Activated T-cell treated with anti-CD3 and anti-CD28 coated beads, Interleukin-2, amount 50 U/mL, for 4 hours (primary cell): ENCODE measurements around the gene MARVELD3. TPM values are rescaled to one million over a fixed set of nuclear protein-coding genes. Genes with fewer than 3 reads are reported as not detected.

ENCODE experiments used
- ATAC-seq, 2 donors: fragments of 200-7000 bp; cut with Tn5 transposase; one replicate each; pipeline ENCODE4 v1.10.0; 2021
- DNase-seq: peaks from one replicate; pipeline ENCODE4 v3.0.0-alpha.2; 2020
- H3K27me3 Mint-ChIP-seq: one replicate; pipeline ENCODE4 v1.8.0; 2021; ENCODE audit warnings: low read depth, mixed read lengths
- H3K36me3 Mint-ChIP-seq: one replicate; pipeline ENCODE4 v1.8.0; 2022; ENCODE audit warnings: mixed read lengths; ENCODE audit not compliant: insufficient read depth
- H3K4me1 Mint-ChIP-seq: one replicate; pipeline ENCODE4 v1.8.0; 2021; ENCODE audit warnings: low read depth, mixed read lengths
- H3K4me3 Mint-ChIP-seq: one replicate; pipeline ENCODE4 v1.8.0; 2021; ENCODE audit warnings: mild to moderate bottlenecking, moderate library complexity, mixed read lengths
- H3K9me3 Mint-ChIP-seq: one replicate; pipeline ENCODE4 v1.8.0; 2021; ENCODE audit warnings: mixed read lengths
- total RNA-seq, 3 donors: library from RNA; stranded (reverse); gene quantifications; one replicate each; pipeline ENCODE4 v1.2.1, GENCODE V29; 2021

Gene MARVELD3
- total RNA-seq, 3 donors from 2014 or later = 0.05 to 0.11 TPM; not detected in 1

DNA sequence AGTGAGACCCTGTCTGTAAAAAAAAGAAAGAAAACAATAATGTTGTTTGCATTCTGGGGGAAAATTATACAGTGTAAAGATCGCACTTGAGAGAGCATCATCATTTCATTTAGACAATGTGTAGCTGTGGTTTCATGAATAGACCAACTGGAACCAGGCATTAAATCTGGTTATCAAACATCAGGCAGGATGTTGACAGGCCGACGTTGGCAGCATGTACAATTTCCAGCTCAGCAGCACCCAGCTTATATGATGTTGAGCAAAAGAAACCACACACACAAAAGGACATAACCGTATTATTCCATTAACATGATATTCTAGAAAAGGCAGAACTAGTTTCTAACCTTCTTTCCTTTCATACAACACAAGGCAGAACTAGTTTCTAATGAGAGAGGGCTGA, 5.8 kb downstream of the MARVELD3 start:
- ATAC-seq (no peak), DNase-seq (no peak)
- Mint-ChIP-seq H3K27me3 (peaks cover 18% of the 10 kb centered on the region), H3K9me3 (no peaks in the 10 kb centered on the region), H3K4me1 (no peaks in the 10 kb centered on the region), H3K36me3 (no peaks in the 10 kb centered on the region), H3K4me3 (no peak overlapping the region)

DNA sequence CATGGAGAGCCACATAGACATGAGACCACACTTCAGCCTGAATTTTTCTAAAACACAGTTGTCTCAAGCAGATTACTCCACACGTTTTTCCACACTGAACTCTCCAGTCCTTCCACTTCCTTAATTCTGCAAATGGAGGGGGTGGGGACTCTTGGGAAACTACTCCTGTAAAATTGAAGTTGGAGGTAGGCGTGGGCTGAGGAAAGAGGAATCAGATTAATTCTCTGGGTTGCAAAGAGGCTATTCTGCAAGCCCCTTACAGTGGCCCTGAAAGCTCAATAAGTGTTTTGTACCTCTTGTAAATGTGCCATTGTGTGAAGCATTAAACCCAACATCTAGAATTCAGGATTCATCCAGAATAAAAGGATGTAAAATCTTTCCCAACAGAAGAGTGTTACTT, 9.6 kb downstream of the MARVELD3 start:
- Mint-ChIP-seq H3K9me3 (no peaks in the 10 kb centered on the region), H3K4me1 (no peaks in the 10 kb centered on the region), H3K4me3 (no peak overlapping the region), H3K27me3 (no peaks in the 10 kb centered on the region), H3K36me3 (peaks cover 3% of the 10 kb centered on the region)
- ATAC-seq (no peak), DNase-seq (no peak)

DNA sequence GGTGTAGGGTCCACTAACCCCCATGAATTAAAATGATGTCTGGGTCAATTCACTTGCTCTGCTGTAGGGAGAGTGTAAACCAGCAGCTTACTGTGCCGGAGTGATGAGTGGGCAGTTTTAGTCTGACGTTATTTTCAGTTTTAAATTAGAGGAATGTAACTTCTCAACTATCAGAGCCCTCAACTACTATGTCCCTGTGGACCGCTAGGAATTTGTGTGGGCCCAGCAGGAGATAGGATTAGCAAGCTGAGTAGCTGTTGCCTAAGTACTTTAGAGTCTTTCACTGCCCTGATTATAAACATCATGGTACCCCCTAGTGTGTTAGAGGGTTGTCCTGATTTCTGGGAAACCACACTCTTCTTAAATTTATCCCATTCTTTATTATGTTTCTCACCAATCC, 11.4 kb downstream of the MARVELD3 start:
- no peaks in the 10 kb centered on the region for H3K9me3 Mint-ChIP-seq
- H3K27me3 Mint-ChIP-seq = no peaks in the 10 kb centered on the region
- ATAC-seq (no peak), DNase-seq (no peak)
- no peaks in the 10 kb centered on the region for H3K4me1 Mint-ChIP-seq
- peaks cover 3% of the 10 kb centered on the region for H3K36me3 Mint-ChIP-seq
- no peak overlapping the region for H3K4me3 Mint-ChIP-seq

DNA sequence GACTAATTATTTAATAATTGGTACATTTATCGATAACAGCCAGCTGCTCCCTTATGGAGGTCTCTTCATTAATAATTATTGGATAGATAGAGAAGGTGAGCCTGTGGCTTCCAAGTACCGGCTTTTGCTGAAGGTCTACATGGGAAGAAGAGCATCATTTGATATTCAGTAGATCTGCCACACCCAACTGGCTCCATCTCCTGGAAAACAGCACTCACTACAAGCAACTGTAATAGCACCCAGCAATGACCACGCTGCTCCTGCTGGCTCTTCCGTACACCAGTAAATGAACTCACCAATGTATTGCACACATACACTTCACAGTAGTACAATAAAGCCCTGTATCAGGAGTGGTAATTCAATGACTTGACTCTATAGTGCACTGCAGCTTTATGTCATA, 19.5 kb downstream of the MARVELD3 start:
- no peaks in the 10 kb centered on the region for H3K9me3 Mint-ChIP-seq
- H3K27me3 Mint-ChIP-seq = no peaks in the 10 kb centered on the region
- no peaks in the 10 kb centered on the region for H3K4me1 Mint-ChIP-seq
- ATAC-seq (peak in 1 of 2 donors; percentile 40), DNase-seq (no peak)
- peaks cover 17% of the 10 kb centered on the region for H3K36me3 Mint-ChIP-seq
- no peak overlapping the region for H3K4me3 Mint-ChIP-seq

DNA sequence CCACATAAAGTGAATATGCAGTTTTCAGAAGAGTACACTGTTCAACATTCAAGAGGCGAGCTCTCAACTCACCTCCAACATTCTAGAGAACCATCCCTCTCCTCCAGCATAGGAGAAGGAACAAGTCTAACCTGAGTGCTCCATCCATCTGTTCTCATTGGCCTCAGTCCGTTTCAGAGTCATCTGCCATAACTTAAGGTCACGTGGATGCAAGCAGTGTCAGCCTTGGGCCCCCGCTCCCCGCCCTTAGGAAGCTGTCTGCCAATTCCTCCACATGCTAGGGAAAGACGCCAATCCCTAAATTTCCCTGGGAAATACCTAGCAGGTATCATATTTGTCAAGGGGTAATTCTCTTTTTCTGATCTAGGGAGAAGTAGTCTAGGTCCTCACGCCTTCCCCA, 21.4 kb downstream of the MARVELD3 start:
- Mint-ChIP-seq H3K4me1 (no peaks in the 10 kb centered on the region), H3K27me3 (no peaks in the 10 kb centered on the region), H3K36me3 (peaks cover 25% of the 10 kb centered on the region), H3K4me3 (no peak overlapping the region), H3K9me3 (no peaks in the 10 kb centered on the region)
- ATAC-seq (no peak), DNase-seq (no peak)

DNA sequence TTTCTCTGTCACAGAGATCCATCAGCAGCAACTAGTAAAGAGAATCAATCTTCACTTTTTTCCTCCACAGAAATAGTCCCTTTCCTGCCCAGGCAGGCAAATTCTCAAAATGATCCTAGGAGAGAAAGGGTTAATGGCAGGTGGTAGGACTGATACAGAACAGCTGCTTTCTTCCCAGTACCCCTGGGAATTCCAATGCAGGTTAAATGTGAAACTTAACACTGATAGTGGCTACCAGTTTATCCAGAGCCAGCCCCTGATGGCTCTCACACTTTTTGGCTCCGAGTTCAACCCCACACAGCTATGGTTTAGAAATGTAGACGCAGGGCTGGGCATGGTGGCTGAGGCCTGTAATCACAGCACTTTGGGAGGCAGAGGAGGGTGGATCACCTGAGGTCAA, 22.2 kb downstream of the MARVELD3 start:
- no peak overlapping the region for H3K4me3 Mint-ChIP-seq
- no peaks in the 10 kb centered on the region for H3K27me3 Mint-ChIP-seq
- H3K4me1 Mint-ChIP-seq = no peaks in the 10 kb centered on the region
- peaks cover 28% of the 10 kb centered on the region for H3K36me3 Mint-ChIP-seq
- H3K9me3 Mint-ChIP-seq = no peaks in the 10 kb centered on the region
- ATAC-seq (no peak), DNase-seq (no peak)

DNA sequence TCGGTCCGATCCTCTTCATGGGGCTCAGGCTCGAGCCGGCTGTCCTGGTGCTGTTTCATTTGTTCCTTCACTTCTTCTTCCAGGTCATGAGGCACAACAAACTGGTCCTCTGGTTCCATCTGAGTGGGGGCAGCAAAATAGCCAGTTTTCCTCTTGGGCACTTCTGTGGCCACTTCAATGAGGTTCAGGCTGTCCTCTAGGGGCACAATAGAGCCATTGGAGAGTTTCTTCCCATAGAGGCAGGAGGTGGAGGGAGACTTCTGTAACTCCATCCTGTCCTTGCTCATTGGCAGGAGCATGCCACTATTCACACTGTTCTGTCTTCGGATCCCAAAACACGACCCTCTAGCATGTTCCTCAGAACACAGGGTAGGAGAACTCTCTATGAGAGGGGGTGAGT, 22.9 kb downstream of the MARVELD3 start:
- no peak for ATAC-seq
- no peak for DNase-seq
- Mint-ChIP-seq H3K4me3 (no peak overlapping the region), H3K27me3 (no peaks in the 10 kb centered on the region), H3K9me3 (no peaks in the 10 kb centered on the region), H3K4me1 (no peaks in the 10 kb centered on the region), H3K36me3 (peaks cover 28% of the 10 kb centered on the region)

DNA sequence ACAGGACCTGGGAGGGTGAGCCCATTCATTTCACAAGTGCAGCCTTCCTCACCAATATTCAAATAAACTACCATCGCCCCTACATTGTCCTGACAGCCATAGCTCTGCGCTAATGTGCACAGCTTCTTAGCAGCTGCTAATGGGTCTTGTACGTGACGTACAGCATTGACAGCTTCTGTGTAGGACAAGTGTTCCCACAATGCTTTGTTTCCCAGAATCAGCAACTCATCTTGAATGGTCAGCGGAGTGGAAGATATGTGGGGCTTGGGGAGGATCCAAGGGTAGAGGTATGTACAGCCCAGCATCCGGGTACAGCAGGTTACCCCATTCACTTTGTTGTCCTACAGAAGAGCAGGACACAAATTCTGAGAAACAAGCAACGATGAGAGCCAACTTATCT, 23.7 kb downstream of the MARVELD3 start:
- ATAC-seq = no peak
- no peaks in the 10 kb centered on the region for H3K27me3 Mint-ChIP-seq
- no peaks in the 10 kb centered on the region for H3K4me1 Mint-ChIP-seq
- H3K36me3 Mint-ChIP-seq = peaks cover 28% of the 10 kb centered on the region
- no peaks in the 10 kb centered on the region for H3K9me3 Mint-ChIP-seq
- no peak for DNase-seq
- H3K4me3 Mint-ChIP-seq = no peak overlapping the region

DNA sequence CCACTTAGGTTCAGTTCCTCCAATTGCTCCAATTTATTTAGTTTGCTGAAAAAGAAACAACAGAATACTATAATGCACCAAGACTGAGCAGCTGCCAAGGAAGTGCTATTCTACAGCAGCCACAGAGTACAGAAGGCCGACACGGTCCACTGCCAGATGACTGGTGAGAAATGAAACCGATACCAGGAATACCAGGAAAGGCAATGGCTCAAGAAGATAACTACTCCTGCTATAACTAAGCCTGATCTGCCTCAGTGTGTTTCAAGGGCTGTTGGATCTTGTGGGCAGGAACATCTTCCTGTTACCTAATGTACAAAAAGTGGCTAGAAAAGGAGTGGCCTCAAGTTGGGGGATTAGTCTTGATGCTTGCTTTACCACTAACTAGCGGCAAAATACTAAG, 32.8 kb downstream of the MARVELD3 start:
- Mint-ChIP-seq H3K4me1 (no peaks in the 10 kb centered on the region), H3K36me3 (peaks cover 24% of the 10 kb centered on the region), H3K4me3 (no peak overlapping the region), H3K9me3 (no peaks in the 10 kb centered on the region), H3K27me3 (no peaks in the 10 kb centered on the region)
- ATAC-seq (no peak), DNase-seq (no peak)

DNA sequence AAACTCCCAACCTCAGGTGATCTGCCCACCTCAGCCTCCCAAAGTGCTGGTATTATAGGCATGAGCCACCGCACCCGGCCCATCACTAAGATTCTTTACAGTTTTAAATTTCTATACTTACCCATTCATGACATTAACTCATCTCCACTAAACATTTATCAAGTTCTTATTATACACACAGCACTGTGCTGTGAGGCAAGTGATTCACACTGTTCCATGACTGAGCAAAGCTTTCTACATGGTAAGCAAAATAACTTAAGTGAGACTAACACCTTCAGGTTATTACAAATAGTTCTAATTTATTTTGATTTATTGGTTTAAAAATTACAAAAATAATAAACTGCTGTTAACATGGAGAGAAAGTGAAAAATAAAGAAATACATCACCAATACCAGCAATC, 33.5 kb downstream of the MARVELD3 start:
- DNase-seq (no peak), ATAC-seq (no peak)
- Mint-ChIP-seq H3K4me1 (no peaks in the 10 kb centered on the region), H3K36me3 (peaks cover 30% of the 10 kb centered on the region), H3K27me3 (no peaks in the 10 kb centered on the region), H3K4me3 (no peak overlapping the region), H3K9me3 (no peaks in the 10 kb centered on the region)

DNA sequence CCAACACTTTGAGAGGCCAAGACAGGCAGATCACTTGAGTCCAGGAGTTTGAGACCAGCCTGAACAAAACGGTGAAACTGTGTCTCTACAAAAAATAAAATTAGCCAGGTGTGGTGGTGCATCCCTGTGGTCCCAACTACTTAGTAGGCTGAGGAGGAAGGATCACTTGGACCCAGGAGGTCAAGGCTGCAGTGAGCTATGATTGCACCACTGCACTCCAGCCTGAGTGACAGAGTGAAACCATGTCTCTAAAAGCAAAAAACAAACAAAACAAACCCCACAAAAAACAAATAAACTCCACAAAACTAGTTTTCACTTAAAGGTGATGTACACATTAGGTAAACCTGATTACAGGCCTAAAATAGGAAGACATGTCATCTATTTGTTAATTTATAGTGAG, 40.3 kb downstream of the MARVELD3 start:
- ATAC-seq (no peak), DNase-seq (no peak)
- Mint-ChIP-seq H3K36me3 (peaks cover 41% of the 10 kb centered on the region), H3K9me3 (no peaks in the 10 kb centered on the region), H3K4me3 (no peak overlapping the region), H3K27me3 (no peaks in the 10 kb centered on the region), H3K4me1 (no peaks in the 10 kb centered on the region)

DNA sequence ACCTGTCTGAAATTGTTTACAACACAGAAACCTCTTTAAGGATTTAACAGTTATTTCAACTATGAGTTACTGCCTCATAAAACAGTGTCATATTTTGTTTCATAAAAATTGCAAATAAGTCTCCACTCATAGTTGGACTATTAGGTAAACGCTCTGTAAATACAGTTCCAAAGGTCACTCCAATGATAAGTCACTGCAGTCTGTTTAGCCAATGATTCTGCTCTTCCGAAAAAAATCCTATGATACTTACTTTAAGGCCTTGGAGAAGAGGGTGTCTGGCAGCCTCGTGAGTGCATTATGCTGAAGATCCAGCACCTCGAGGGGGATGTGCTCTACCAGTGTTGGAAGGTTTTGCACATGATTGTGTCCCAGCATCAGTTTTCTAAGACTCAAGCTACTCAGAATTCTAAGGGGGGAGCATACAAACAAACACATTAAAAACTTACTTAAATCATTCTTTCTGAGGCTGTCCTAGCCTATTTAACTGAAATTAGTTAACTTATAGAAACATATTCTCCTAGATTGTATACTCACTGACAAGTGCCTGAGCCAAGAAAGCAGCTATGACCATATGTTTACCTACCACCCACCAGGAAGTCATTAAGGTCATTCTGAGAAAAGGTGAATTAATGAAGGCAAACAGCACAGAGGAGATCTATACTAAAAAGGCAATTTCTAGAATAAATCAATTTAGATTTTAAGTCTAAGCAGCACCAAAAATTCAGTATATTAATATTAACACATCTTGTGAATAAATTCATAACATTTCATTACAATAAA, 41.1 kb downstream of the MARVELD3 start:
- H3K9me3 Mint-ChIP-seq = no peaks in the 10 kb centered on the region
- peaks cover 45% of the 10 kb centered on the region for H3K36me3 Mint-ChIP-seq
- no peak for ATAC-seq
- H3K27me3 Mint-ChIP-seq = no peaks in the 10 kb centered on the region
- DNase-seq = no peak
- H3K4me3 Mint-ChIP-seq = no peak overlapping the region
- no peaks in the 10 kb centered on the region for H3K4me1 Mint-ChIP-seq

DNA sequence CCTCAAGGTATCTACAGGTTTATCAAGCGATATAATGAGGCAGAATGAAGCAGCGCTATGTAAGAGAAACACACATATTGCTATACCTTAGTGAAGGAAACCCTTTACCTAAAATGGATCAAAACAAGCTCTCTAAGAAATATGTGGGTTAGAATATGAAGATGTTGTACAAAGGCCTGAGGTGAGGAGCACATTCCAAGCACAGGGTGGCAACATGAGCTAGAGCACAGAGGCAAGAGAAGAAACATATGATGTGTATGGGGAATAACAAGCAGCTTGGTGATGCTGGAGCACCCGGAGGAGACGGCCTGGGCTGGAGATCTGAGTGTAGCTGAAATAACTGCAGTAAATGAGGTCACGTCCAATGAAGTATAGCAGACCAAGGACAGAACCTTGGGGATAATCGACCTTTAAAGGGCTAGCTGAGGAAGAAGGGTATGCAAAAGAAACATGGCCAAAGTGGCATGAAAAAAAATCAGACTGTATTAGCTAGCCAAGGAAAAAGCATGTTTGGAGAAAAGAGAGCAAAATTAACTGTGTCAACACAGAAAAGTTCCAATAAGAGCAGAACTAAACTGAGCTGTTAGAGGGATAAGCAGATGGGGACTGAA, 44.0 kb downstream of the MARVELD3 start:
- Mint-ChIP-seq H3K4me3 (no peak overlapping the region), H3K9me3 (no peaks in the 10 kb centered on the region), H3K27me3 (no peaks in the 10 kb centered on the region), H3K36me3 (peaks cover 42% of the 10 kb centered on the region), H3K4me1 (no peaks in the 10 kb centered on the region)
- ATAC-seq (no peak), DNase-seq (no peak)

DNA sequence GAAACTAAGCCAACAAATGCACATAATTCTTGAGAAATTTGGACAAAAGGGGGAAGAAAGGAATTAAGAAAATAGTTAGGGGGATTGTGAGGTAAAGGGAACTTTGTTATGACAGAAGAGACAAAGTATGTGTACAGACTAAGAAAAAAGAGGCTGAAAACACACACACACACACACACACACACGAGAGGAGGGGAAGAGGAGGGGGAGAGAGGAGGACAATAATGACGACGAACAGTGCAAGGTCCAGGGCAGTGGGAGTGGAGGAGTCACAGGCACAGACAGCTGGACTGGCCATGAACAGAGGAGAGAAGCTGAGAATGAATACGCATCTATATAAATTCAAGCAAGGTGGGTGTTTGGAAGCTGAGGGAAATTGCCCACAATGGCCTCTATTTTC, 44.6 kb downstream of the MARVELD3 start:
- Mint-ChIP-seq H3K36me3 (peaks cover 42% of the 10 kb centered on the region), H3K4me1 (no peaks in the 10 kb centered on the region), H3K4me3 (no peak overlapping the region), H3K27me3 (no peaks in the 10 kb centered on the region), H3K9me3 (no peaks in the 10 kb centered on the region)
- ATAC-seq (no peak), DNase-seq (no peak)

DNA sequence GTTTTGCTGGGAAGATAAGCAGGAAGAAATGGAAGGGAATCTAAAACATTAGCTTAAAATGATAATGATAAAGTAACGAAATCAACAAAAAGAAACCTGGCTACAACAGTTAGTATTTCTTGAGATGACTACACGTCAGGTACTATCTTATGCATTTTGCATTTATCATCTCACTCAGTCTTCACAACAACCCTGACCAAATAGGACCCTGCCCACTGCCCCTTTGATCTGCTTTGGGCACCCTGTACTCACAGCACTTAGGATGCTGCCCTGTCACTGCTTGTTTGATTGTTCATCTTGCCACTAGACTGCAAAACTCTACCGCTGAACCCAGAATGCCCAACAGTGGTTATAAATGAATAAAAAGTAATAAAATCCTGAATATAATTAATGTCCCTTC, 45.2 kb downstream of the MARVELD3 start:
- Mint-ChIP-seq H3K27me3 (no peaks in the 10 kb centered on the region), H3K4me1 (no peaks in the 10 kb centered on the region), H3K9me3 (no peaks in the 10 kb centered on the region), H3K4me3 (no peak overlapping the region), H3K36me3 (peaks cover 39% of the 10 kb centered on the region)
- DNase-seq (no peak), ATAC-seq (no peak)
